ENCODE measurements around the gene CRYBA4.

GRCh38 chr22:26631282-26631681 is 9.5 kb downstream of the CRYBA4 start:
- TF ChIP-seq CTCF (conservative IDR thresholded peaks at IDR 0.05 in 1 of 2, IDR thresholded peaks at IDR 0.05 in 1 of 2; ENCODE audit: extremely low read depth in 1 of 2, insufficient read depth in 1 of 2, low read depth in 1 of 2, low read length in 2 of 2) (no peak), EZH2 (IDR thresholded peaks at IDR 0.05; ENCODE audit: borderline replicate concordance, low read length) (no peak)
